SK-N-MC (cell line): ENCODE measurements around the gene TTL.
"Not testable (repeated sequence)": the region's sequence is repeated elsewhere in the genome, so short reads cannot be mapped to it uniquely, and the experiment has no call there.

Source experiments
- DNase-seq: peaks from one replicate; pipeline ENCODE4 v3.0.0-alpha.2; 2011; ENCODE audit warnings: low read depth, low spot score
- H3K27ac ChIP-seq: fragments of 200-600 bp; sonication (generic); 2 replicates; pipeline ENCODE4 v1.5.1; 2016; ENCODE audit warnings: mixed run types
- H3K36me3 ChIP-seq: fragments of 200-600 bp; sonication (generic); 2 replicates; pipeline ENCODE4 v1.6.1; 2017; ENCODE audit warnings: antibody characterized with exemption, low read length, mixed read lengths; ENCODE audit not compliant: insufficient read depth
- H3K4me3 ChIP-seq: fragments of 200-600 bp; sonication (generic); 2 replicates; pipeline ENCODE4 v1.5.1; 2016
- H3K9ac ChIP-seq: fragments of 200-600 bp; sonication (generic); 2 replicates; pipeline ENCODE4 v1.8.0; 2017; ENCODE audit warnings: mixed run types, mixed read lengths; ENCODE audit not compliant: insufficient read length
- H3K9me3 ChIP-seq: fragments of 200-600 bp; sonication (generic); 2 replicates; pipeline ENCODE4 v1.6.1; 2017; ENCODE audit warnings: low read depth, mild to moderate bottlenecking, antibody characterized with exemption, low read length, moderate library complexity, mixed read lengths
- EZH2 ChIP-seq: fragments of 200-600 bp; sonication (generic); IDR thresholded peaks from one replicate; pipeline ENCODE4 v1.6.1; 2017; ENCODE audit warnings: antibody characterized with exemption
- FOXP2 ChIP-seq: optimal IDR thresholded peaks from 2 replicates; pipeline ENCODE3; 2011; ENCODE audit warnings: mild to moderate bottlenecking, moderate library complexity; ENCODE audit not compliant: insufficient read depth; ENCODE audit errors: extremely low read length, control extremely low read depth
- POLR2AphosphoS5 ChIP-seq: IDR thresholded peaks from 2 replicates; pipeline ENCODE4 v1.6.1; 2012; ENCODE audit warnings: mild to moderate bottlenecking, low read depth, low read length, borderline replicate concordance

Gene TTL

DNA sequence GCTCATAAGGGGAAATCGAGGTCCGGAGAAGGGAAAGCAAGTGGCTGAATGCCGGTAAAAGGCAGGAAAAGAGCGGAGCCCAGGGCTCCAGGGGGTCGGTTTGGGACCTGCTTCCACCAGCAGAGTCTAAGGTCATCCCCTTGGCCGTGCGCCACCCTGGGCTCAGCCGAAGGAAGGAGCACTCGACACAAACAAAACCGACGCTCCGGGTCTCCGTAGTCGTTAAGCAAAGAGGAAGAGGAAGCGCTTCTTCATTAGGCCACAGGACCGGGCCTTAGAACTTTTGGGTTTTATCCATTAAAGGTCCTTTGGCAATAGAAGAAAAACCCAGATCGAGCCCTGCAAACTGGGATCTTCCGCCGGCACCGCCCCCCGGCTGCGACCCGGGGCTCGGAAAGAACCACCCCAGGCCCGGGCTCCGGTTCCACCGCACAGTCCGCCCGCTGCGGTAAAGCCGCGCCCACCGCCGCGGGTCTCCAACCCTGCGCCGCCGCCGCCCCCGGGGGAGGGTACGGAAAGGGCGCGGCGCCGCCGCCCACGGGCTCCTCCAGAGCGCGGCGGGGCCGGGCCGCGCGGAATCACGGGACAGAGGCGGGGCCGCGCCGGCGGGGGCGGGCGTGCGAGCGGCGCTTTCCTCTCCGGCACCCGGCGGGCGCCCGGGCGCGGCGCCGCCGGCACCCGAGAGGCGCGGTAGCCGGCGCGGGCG lies at the start of gene TTL:
TTL (plus strand) TSS at position 629 of the 706 bp plus-strand sequence. CDS start 189 bp downstream, outside the sequence.
- H3K4me3 ChIP-seq, result peak within 1 kb of the TSS; percentile 99
- H3K27ac ChIP-seq, result peak within 1 kb of the TSS; percentile 47
- H3K9me3 ChIP-seq, result no peaks in the 10 kb centered on the region
- DNase-seq, result no peak
- peak within 1 kb of the TSS; percentile 91 for H3K9ac ChIP-seq
- TF ChIP-seq EZH2, result no peak
- no peak for TF ChIP-seq FOXP2
- TF ChIP-seq POLR2AphosphoS5, result peak; percentile 70
- peaks cover 12% of the 10 kb centered on the region for H3K36me3 ChIP-seq

GRCh38 chr2:112432390-112432734 lies 49.6 kb upstream of the TTL start:
- not testable (repeated sequence) for H3K36me3 ChIP-seq, H3K4me3 ChIP-seq, H3K27ac ChIP-seq, H3K9ac ChIP-seq, H3K9me3 ChIP-seq, DNase-seq

GRCh38 chr2:112432735-112433479 lies 49.0 kb upstream of the TTL start:
- H3K36me3 ChIP-seq, H3K27ac ChIP-seq, H3K9me3 ChIP-seq, DNase-seq, H3K9ac ChIP-seq: not testable (repeated sequence)
- peak overlapping the region; percentile 66 for H3K4me3 ChIP-seq

DNA sequence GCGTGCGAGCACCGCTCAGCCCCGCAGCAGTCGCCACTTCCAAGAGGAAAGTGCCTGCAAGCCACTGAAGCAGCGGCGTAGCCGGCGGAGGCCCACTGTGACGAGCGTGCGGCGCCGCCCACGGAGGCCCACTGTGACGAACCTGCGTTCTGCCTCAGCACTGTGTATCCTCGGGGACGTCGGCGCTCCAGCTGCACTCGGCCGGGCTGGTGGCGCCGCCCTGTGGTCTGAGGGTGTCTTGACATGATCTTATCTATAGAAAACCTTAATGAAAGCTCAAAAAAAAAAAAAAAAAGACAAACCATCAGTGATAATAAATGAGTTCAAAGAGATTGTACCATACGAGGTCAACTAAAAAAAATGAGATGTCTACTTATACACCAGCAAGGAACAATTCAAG lies 48.5 kb upstream of the TTL start, which contains the start of gene RGPD8:
RGPD8 (minus strand) TSS at position 166 of the 400 bp plus-strand sequence. CDS start 192 bp downstream, outside the sequence.
- not testable (repeated sequence) for H3K36me3 ChIP-seq, H3K9ac ChIP-seq, H3K9me3 ChIP-seq, H3K27ac ChIP-seq
- peak; percentile 14 for DNase-seq
- H3K4me3 ChIP-seq, result peak within 1 kb of the TSS; percentile 66

DNA sequence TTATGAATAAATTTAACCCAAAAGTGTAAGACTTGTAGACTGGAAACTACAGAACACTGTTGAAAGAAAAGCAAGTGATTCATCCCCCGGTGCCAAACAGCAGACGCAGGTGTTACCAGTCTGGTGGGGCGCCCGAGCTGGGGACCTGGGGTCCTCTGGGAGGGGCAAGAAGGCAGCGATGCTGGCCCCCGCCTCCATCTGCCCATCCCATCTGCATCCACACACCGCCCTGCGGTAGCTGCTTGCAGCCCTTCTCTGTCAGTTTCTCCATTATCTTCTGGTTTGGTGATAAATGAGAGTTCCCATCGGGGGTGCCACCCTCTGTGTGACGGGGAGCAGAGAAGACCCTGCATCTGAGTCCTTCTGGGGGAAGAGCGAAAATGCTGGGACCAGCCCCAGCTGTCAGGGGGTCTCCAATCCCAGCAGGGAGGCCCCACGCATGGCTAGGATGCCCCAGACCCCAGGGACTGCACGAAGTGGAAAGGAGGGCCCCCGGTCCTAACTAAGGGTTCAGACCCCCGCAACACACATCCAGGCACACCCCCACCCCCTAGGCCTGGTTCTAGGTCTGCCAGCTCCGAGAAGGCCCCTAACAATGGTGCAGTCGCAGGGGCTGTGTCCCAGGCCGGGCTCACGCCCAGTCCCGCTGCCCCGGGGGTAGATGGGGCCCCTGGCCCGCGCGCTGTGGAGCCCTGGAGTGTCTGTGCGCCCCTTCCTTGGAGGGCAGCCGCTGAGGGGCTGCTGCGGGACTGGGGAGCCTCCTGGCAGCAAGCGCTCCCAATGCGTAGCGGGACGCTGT lies 47.8 kb upstream of the TTL start:
- DNase-seq, result no peak
- no peaks in the 10 kb centered on the region for H3K9me3 ChIP-seq
- no peak overlapping the region for H3K4me3 ChIP-seq
- H3K9ac ChIP-seq, result no peak overlapping the region
- H3K36me3 ChIP-seq, result no peaks in the 10 kb centered on the region
- no peak overlapping the region for H3K27ac ChIP-seq
- TF ChIP-seq POLR2AphosphoS5 (no peak), EZH2 (no peak), FOXP2 (no peak)

GRCh38 chr2:112434890-112435715 lies 46.9 kb upstream of the TTL start:
- H3K36me3 ChIP-seq, H3K27ac ChIP-seq, H3K9me3 ChIP-seq, DNase-seq, H3K4me3 ChIP-seq, H3K9ac ChIP-seq: not testable (repeated sequence)

GRCh38 chr2:112435716-112436431 lies 46.1 kb upstream of the TTL start:
- H3K9ac ChIP-seq, H3K9me3 ChIP-seq, H3K27ac ChIP-seq: not testable (repeated sequence)

GRCh38 chr2:112436993-112437392 lies 45.0 kb upstream of the TTL start:
- not testable (repeated sequence) for H3K4me3 ChIP-seq, H3K9me3 ChIP-seq, H3K27ac ChIP-seq, H3K36me3 ChIP-seq, DNase-seq, H3K9ac ChIP-seq

More at GRCh38 chr2:112435716-112436431, 46.1 kb upstream of the TTL start:
- not testable (repeated sequence) for H3K36me3 ChIP-seq, H3K4me3 ChIP-seq, DNase-seq

DNA sequence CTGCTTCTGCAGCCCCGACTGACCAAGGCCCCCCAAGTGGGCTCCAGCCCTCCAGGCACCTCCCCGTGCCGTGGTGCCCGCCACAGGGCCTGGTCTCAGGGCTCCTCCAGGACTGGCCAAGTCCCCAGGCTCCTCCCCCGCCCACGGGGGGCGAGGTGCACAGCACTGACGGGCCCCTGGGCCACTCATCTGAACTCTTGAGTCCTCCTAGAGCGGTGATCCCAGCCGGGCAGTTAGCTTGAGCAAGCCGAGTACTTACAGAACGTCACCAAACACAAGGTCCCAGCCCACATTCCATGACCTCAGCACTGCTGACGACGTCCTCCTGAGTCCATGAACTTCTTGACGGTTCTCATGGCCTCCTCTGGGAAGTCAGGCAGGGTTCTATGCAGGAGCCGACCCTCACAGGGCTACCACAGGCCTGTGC lies 44.5 kb upstream of the TTL start:
- not testable (repeated sequence) for DNase-seq, H3K27ac ChIP-seq, H3K9me3 ChIP-seq, H3K9ac ChIP-seq, H3K36me3 ChIP-seq, H3K4me3 ChIP-seq

- H3K27ac ChIP-seq, H3K9me3 ChIP-seq, DNase-seq, H3K9ac ChIP-seq, H3K4me3 ChIP-seq, H3K36me3 ChIP-seq: not testable (repeated sequence)
These were observed 43.2 kb upstream of the TTL start for GRCh38 chr2:112438603-112439261.

GRCh38 chr2:112444256-112444655 lies 37.7 kb upstream of the TTL start:
- H3K9me3 ChIP-seq, H3K9ac ChIP-seq, H3K27ac ChIP-seq, DNase-seq, H3K4me3 ChIP-seq, H3K36me3 ChIP-seq: not testable (repeated sequence)
